Karpas-422 (cell line): ENCODE measurements around the gene KIZ. TPM values are rescaled to one million over a fixed set of nuclear protein-coding genes. Genes with fewer than 3 reads are reported as not detected.

Experiments
- DNase-seq: peaks from one replicate; pipeline ENCODE4 v3.0.0-alpha.2; 2015
- H2AFZ ChIP-seq: fragments of 200-600 bp; sonication (generic); 2 replicates; pipeline ENCODE4 v1.6.1; 2014; ENCODE audit warnings: antibody characterized with exemption, low read length, mixed read lengths
- H3K27ac ChIP-seq: fragments of 200-600 bp; sonication (generic); 2 replicates; pipeline ENCODE4 v1.5.1; 2014; ENCODE audit warnings: mild to moderate bottlenecking, low read length, moderate library complexity
- H3K27me3 ChIP-seq: fragments of 200-600 bp; sonication (generic); 2 replicates; pipeline ENCODE4 v1.6.1; 2014; ENCODE audit warnings: low read length, mixed read lengths
- H3K36me3 ChIP-seq: fragments of 200-600 bp; sonication (generic); 2 replicates; pipeline ENCODE4 v1.6.1; 2014; ENCODE audit warnings: low read length, mixed read lengths; ENCODE audit not compliant: insufficient read depth
- H3K4me1 ChIP-seq: fragments of 200-600 bp; sonication (generic); 2 replicates; pipeline ENCODE4 v1.6.1; 2014; ENCODE audit warnings: mild to moderate bottlenecking, low read length, mixed read lengths
- H3K4me2 ChIP-seq: fragments of 200-600 bp; sonication (generic); 2 replicates; pipeline ENCODE4 v1.6.1; 2014; ENCODE audit warnings: low read length, low read depth, mild to moderate bottlenecking; ENCODE audit not compliant: poor library complexity, severe bottlenecking
- H3K4me3 ChIP-seq: fragments of 200-600 bp; sonication (generic); 2 replicates; pipeline ENCODE4 v1.5.1; 2014; ENCODE audit warnings: mild to moderate bottlenecking, antibody characterized with exemption, low read length, mixed read lengths
- H3K79me2 ChIP-seq: fragments of 200-600 bp; sonication (generic); 2 replicates; pipeline ENCODE4 v1.6.1; 2014; ENCODE audit warnings: mild to moderate bottlenecking, low read length, mixed read lengths
- H3K9ac ChIP-seq: fragments of 200-600 bp; sonication (generic); 2 replicates; pipeline ENCODE4 v1.6.0; 2014; ENCODE audit warnings: low read length
- H3K9me2 ChIP-seq: fragments of 200-600 bp; sonication (generic), shearing (Covaris generic); replicated peaks from 2 replicates; pipeline ENCODE4 v1.6.0; 2014; ENCODE audit warnings: mild to moderate bottlenecking, low read length, moderate library complexity; ENCODE audit not compliant: insufficient read depth
- H3K9me3 ChIP-seq: fragments of 300-700, 200-600 bp; sonication (generic); 2 replicates; pipeline ENCODE4 v1.6.1; 2014; ENCODE audit warnings: low read length, mixed read lengths
- H4K20me1 ChIP-seq: fragments of 200-600 bp; sonication (generic); 2 replicates; pipeline ENCODE4 v1.6.1; 2014; ENCODE audit warnings: mild to moderate bottlenecking, antibody characterized with exemption, low read length, low read depth; ENCODE audit not compliant: insufficient read depth
- total RNA-seq: library from RNA; depleted of rRNA; stranded (reverse); fragments of >200 nt; shearing (Covaris generic); gene quantifications from 2 replicates; pipeline ENCODE4 v1.2.3, GENCODE V29; 2014; ENCODE audit warnings: low replicate concordance

The KIZ gene
- total RNA-seq, 1 experiment from 2014 or later = 22.1 TPM

DNA sequence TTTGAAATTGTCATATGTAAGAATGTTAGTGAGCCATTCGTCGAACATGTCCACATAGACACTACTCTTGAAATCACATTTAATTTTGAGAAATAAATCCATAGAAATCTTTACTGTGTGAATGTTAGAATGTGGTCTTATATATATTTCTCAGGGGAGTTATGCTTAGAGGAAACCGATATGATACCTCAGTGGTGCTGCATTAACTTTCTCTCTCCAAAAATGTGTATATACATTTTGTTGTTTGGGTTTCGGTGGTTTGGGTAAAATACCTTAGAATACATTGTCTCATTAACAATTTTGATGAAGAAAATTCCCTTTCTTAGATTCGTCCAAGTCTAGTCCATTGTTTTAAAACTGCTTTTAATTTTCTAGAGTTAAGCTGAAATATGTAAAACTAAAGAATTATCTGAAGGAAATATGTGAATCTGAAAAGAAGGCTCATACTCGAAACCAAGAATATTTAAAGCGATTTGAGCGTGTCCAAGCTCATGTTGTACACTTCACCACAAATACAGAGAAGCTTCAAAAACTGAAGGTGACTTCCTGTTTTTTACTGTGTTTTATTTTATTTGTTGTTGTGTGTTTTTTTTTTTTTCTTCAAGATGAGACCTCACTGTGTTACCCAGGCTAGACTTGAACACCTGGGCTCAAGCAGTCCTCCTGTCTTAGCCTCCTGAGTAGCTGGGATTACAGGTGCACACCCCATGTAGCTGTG, 10.3 kb downstream of the KIZ start:
- Histone ChIP-seq H3K27ac (no peak overlapping the region), H3K36me3 (peaks cover 6% of the 10 kb centered on the region; the same call in 1 of the 2 replicates), H3K79me2 (peaks cover 6% of the 10 kb centered on the region), H4K20me1 (no peaks in the 10 kb centered on the region), H3K4me2 (no peak overlapping the region), H3K9me2 (no peaks in the 10 kb centered on the region), H3K27me3 (no peaks in the 10 kb centered on the region), H3K4me3 (no peak overlapping the region), H3K9ac (no peak overlapping the region), H2AFZ (no peak overlapping the region), H3K4me1 (no peaks in the 10 kb centered on the region), H3K9me3 (no peaks in the 10 kb centered on the region)
- DNase-seq = no peak

DNA sequence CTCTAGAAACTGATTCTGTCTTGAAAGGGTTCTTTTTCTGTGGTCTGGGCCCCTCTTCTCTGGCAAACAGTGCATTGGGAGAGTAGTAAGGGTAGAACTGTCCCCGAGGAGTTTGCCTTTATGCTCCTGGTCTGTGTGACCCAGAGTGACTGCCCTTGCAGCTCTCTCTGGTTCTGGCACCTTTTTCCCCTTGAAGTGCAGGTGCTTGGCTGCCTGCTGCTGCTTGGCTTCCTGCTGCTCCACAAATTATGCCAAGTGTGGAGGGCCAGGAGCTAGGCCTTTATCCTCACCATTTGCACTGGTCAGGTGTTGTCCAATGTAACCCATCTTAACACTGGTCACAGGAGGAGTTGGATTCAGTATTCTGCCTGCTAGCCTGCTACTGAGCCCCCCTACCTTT, 11.2 kb downstream of the KIZ start:
- no peak overlapping the region for H3K4me3 ChIP-seq
- peaks cover 4% of the 10 kb centered on the region; the same call in 1 of the 2 replicates for H3K4me1 ChIP-seq
- H3K27me3 ChIP-seq = no peaks in the 10 kb centered on the region
- no peak overlapping the region for H3K9ac ChIP-seq
- H3K79me2 ChIP-seq = peaks cover 4% of the 10 kb centered on the region; the same call in 1 of the 2 replicates
- H3K27ac ChIP-seq = no peak overlapping the region
- H3K9me2 ChIP-seq = no peaks in the 10 kb centered on the region
- H3K4me2 ChIP-seq = no peak overlapping the region
- DNase-seq = no peak
- no peak overlapping the region for H2AFZ ChIP-seq
- no peaks in the 10 kb centered on the region for H3K9me3 ChIP-seq
- no peaks in the 10 kb centered on the region for H4K20me1 ChIP-seq
- H3K36me3 ChIP-seq = peaks cover 6% of the 10 kb centered on the region; the same call in 1 of the 2 replicates

DNA sequence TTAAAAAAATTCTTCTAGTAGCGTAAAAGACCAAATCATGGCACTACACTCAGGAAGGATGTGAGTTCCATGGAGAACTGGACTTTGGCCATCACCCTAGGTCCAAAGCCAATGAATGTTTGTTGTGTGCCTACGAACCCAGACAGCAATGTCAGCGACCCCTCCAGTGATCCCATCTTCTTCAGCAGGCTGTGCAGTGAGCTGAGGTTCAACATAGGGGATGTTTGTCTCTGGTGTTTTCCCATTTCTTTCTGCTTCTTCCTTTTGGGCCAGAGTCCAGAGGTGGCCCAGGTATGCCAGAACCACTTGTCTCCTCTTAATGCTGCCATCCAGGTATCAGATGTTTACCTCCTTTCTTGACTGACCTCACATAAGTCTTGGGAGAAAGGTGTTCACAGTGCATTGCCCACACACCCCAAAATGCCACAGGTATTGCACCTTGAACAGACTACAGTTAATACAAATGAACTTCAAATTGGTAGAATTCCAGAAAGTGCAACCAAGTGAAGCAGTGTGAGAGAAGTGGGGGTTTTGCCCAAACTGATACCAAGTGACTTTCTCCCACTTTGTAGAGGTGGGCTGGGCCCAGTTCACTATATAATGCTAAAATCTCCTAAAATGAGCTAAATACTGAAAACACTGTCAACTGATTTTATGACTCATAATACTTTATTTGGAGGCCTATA, 14.1 kb downstream of the KIZ start:
- Histone ChIP-seq H3K4me3 (no peak overlapping the region), H3K4me2 (no peak overlapping the region), H3K9me2 (no peaks in the 10 kb centered on the region), H3K9me3 (no peaks in the 10 kb centered on the region), H4K20me1 (no peaks in the 10 kb centered on the region), H3K9ac (no peak overlapping the region), H3K27ac (no peak overlapping the region), H3K36me3 (peaks cover 6% of the 10 kb centered on the region; the same call in 1 of the 2 replicates), H2AFZ (no peak overlapping the region), H3K79me2 (peaks cover 3% of the 10 kb centered on the region; the same call in 1 of the 2 replicates), H3K4me1 (peaks cover 15% of the 10 kb centered on the region), H3K27me3 (no peaks in the 10 kb centered on the region)
- no peak for DNase-seq

DNA sequence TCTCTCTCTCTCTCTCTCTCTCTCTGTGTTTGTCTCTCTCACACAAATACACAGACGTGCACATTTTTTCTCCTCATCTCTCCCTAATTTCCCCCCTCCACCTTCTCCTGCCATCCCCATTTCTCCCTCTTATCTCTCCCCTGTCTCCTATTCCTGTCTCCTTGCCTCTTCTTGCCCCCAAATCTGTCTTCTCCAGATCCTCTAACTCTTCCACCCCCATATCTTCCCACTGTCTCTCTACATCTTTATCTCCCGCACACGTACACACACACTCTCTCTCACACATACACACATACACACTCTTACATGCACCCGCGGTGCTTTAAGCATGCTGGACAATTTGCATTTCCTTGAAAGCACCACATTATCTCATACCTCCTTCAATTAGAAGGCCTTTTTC, 15.9 kb downstream of the KIZ start:
- Histone ChIP-seq H3K4me2 (no peak overlapping the region), H3K79me2 (no peaks in the 10 kb centered on the region), H3K27me3 (no peaks in the 10 kb centered on the region), H3K9ac (no peak overlapping the region), H2AFZ (no peak overlapping the region), H3K9me3 (no peaks in the 10 kb centered on the region), H3K36me3 (peaks cover 6% of the 10 kb centered on the region; the same call in 1 of the 2 replicates), H3K4me3 (no peak overlapping the region), H4K20me1 (no peaks in the 10 kb centered on the region), H3K4me1 (peaks cover 15% of the 10 kb centered on the region), H3K9me2 (no peaks in the 10 kb centered on the region), H3K27ac (no peak overlapping the region)
- DNase-seq = peak; percentile 46

DNA sequence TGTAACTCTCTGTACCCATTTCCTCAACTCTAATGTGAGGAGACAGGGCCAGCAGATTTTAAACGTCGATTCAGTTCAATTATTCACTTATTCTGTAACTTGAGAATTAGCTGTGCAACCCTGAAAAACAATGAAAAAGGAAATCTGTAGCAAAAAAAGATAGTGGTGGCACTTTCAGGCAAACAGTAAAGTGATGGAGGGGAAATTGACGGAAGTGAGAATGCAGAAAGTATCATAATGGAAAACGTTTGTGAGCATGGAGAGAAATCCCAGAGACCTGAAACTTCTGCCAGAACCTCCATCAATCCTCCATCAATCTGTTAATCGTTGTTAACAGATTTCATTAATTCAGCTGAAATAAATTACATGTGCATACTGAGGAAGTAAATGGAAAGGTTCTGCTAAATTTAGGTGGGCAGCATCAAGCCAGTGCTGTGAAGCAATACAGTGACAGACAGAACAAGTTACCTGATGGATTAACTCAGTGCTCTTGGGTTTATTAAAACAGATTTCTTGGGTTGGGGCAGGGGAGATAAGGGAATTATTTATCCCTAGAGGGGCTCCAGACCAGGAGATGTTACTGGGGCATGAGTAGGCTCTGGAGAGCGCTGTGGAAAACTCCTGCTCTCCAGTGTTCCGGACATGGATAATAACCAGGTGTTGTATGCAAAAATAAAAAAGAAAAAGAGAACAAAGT, 17.5 kb downstream of the KIZ start:
- Histone ChIP-seq H3K36me3 (peaks cover 6% of the 10 kb centered on the region; the same call in 1 of the 2 replicates), H3K4me3 (no peak overlapping the region), H3K27me3 (no peaks in the 10 kb centered on the region), H2AFZ (no peak overlapping the region), H3K4me1 (peaks cover 15% of the 10 kb centered on the region), H3K9ac (no peak overlapping the region), H3K27ac (no peak overlapping the region), H3K4me2 (no peak overlapping the region), H4K20me1 (no peaks in the 10 kb centered on the region), H3K9me2 (no peaks in the 10 kb centered on the region), H3K79me2 (no peaks in the 10 kb centered on the region), H3K9me3 (no peaks in the 10 kb centered on the region)
- no peak for DNase-seq

GRCh38 chr20:21145424-21145823, 19.5 kb downstream of the KIZ start:
- Histone ChIP-seq H3K9me3 (no peaks in the 10 kb centered on the region), H3K27me3 (no peaks in the 10 kb centered on the region), H2AFZ (no peak overlapping the region), H3K79me2 (no peaks in the 10 kb centered on the region), H3K4me3 (no peak overlapping the region), H3K4me1 (peaks cover 15% of the 10 kb centered on the region), H3K4me2 (no peak overlapping the region), H4K20me1 (no peaks in the 10 kb centered on the region), H3K27ac (no peak overlapping the region), H3K36me3 (no peaks in the 10 kb centered on the region), H3K9ac (no peak overlapping the region), H3K9me2 (no peaks in the 10 kb centered on the region)
- no peak for DNase-seq

GRCh38 chr20:21146215-21146614, 20.3 kb downstream of the KIZ start:
- DNase-seq = no peak
- H3K9me3 ChIP-seq = no peaks in the 10 kb centered on the region
- H4K20me1 ChIP-seq = no peaks in the 10 kb centered on the region
- no peak overlapping the region for H3K4me2 ChIP-seq
- H3K4me1 ChIP-seq = peaks cover 15% of the 10 kb centered on the region
- H3K27me3 ChIP-seq = no peaks in the 10 kb centered on the region
- no peak overlapping the region for H3K9ac ChIP-seq
- no peaks in the 10 kb centered on the region for H3K79me2 ChIP-seq
- H2AFZ ChIP-seq = no peak overlapping the region
- H3K9me2 ChIP-seq = no peaks in the 10 kb centered on the region
- no peak overlapping the region for H3K4me3 ChIP-seq
- H3K36me3 ChIP-seq = no peaks in the 10 kb centered on the region
- no peak overlapping the region for H3K27ac ChIP-seq

GRCh38 chr20:21147593-21147992, 21.7 kb downstream of the KIZ start:
- H3K9me2 ChIP-seq = no peaks in the 10 kb centered on the region
- H3K4me1 ChIP-seq = peaks cover 10% of the 10 kb centered on the region
- H3K4me3 ChIP-seq = no peak overlapping the region
- no peaks in the 10 kb centered on the region for H3K79me2 ChIP-seq
- H3K9me3 ChIP-seq = no peaks in the 10 kb centered on the region
- no peak overlapping the region for H3K9ac ChIP-seq
- no peak overlapping the region for H2AFZ ChIP-seq
- no peaks in the 10 kb centered on the region for H4K20me1 ChIP-seq
- H3K36me3 ChIP-seq = no peaks in the 10 kb centered on the region
- H3K4me2 ChIP-seq = no peak overlapping the region
- DNase-seq = no peak
- no peaks in the 10 kb centered on the region for H3K27me3 ChIP-seq
- no peak overlapping the region for H3K27ac ChIP-seq
